Cardiac muscle cell (in vitro differentiated cells and primary cell): Measurements from ENCODE around the gene ARID5A. TPM values are rescaled to one million over a fixed set of nuclear protein-coding genes. Genes with fewer than 3 reads are reported as not detected.

Source experiments
- DNase-seq, 2 donors: peaks; one replicate each; pipeline versions ENCODE4 v3.0.0 to v3.0.0-alpha.2; 2010 to 2017; ENCODE audit warnings: low read depth in 1 of 2, low spot score in 1 of 2
- H3K27ac ChIP-seq: fragments of 200-600 bp; sonication (generic); 2 replicates; pipeline ENCODE4 v1.5.1; 2016
- H3K27me3 ChIP-seq: fragments of 200-600 bp; sonication (generic); 2 replicates; pipeline ENCODE4 v1.6.0; 2016; ENCODE audit warnings: control low read depth
- H3K36me3 ChIP-seq: fragments of 200-600 bp; sonication (generic); 2 replicates; pipeline ENCODE4 v1.5.1; 2016; ENCODE audit warnings: control low read depth
- H3K4me1 ChIP-seq: fragments of 200-600 bp; sonication (generic); 2 replicates; pipeline ENCODE4 v1.8.1; 2017; ENCODE audit warnings: low read depth, mild to moderate bottlenecking, mixed run types
- H3K4me3 ChIP-seq: fragments of 200-600 bp; sonication (generic); 2 replicates; pipeline ENCODE4 v1.5.1; 2016; ENCODE audit warnings: mild to moderate bottlenecking
- H3K9me3 ChIP-seq: fragments of 200-600 bp; sonication (generic); 2 replicates; pipeline ENCODE4 v1.5.1; 2017; ENCODE audit warnings: low read depth, mild to moderate bottlenecking, control low read depth
- polyA plus RNA-seq: library from polyadenylated mRNA; unstranded; fragments of >200 nt; fragmentation: Nextera tagmentation; extraction: Ambion mirVana; gene quantifications from 2 replicates; pipeline ENCODE4 v1.2.1, GENCODE V29; 2016
- total RNA-seq: library from RNA; depleted of rRNA; stranded (reverse); fragments of >200 nt; gene quantifications from 2 replicates; pipeline ENCODE4 v1.2.3, GENCODE V29; 2016
- TF ChIP-seq, protein P1 (sequence below): IDR thresholded peaks from 2 replicates; pipeline ENCODE4 v1.5.1; 2012; ENCODE audit warnings: low read depth, mild to moderate bottlenecking, low read length

ARID5A gene
- total and polyA plus RNA-seq, 2 experiments from 2014 or later: 7.6 to 7.8 TPM

DNA sequence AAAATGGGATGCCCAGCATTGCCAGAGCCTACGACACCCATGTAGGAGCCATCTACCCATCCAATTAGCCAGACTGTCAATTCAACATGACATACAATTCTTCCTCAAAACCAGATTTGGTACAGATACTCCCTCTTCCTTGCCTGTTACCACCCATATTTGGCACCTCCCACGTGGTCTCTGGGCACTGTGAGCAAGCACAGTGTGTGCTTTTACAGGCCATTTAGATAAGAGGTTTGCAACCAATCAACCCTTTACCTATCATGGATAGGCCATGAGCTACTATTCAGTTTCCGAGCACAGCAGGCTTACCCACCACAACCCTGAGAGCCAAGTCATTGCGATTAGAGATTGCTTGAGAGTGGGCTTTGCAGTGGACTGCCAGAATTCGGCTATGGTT is 40.9 kb downstream of the ARID5A start:
- TF ChIP-seq, protein P1, sequence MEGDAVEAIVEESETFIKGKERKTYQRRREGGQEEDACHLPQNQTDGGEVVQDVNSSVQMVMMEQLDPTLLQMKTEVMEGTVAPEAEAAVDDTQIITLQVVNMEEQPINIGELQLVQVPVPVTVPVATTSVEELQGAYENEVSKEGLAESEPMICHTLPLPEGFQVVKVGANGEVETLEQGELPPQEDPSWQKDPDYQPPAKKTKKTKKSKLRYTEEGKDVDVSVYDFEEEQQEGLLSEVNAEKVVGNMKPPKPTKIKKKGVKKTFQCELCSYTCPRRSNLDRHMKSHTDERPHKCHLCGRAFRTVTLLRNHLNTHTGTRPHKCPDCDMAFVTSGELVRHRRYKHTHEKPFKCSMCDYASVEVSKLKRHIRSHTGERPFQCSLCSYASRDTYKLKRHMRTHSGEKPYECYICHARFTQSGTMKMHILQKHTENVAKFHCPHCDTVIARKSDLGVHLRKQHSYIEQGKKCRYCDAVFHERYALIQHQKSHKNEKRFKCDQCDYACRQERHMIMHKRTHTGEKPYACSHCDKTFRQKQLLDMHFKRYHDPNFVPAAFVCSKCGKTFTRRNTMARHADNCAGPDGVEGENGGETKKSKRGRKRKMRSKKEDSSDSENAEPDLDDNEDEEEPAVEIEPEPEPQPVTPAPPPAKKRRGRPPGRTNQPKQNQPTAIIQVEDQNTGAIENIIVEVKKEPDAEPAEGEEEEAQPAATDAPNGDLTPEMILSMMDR: no peak
- Histone ChIP-seq H3K27ac (no peak overlapping the region), H3K36me3 (no peaks in the 10 kb centered on the region), H3K9me3 (no peaks in the 10 kb centered on the region), H3K27me3 (no peaks in the 10 kb centered on the region), H3K4me1 (no peaks in the 10 kb centered on the region), H3K4me3 (no peak overlapping the region)
- no peak for DNase-seq

DNA sequence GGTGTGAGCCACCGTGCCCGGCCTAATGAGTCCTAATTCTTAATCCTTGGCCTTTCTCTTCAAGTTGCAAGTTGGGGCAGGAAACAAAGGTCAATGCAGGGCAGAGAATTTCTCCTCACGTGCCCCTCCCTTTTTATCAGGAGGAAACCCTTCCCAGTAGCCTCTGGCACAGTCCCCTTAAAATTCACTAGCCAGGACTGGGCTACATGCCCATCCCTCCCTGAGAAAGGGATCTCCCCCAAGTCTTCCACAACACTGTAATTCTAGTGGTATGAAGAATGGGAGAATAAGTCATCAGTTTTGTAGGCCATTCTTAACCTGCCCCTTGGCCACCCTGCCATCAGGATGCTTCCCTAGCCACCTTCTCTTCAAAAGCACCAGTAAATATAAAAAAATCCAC is 42.2 kb downstream of the ARID5A start:
- H3K27me3 ChIP-seq: no peaks in the 10 kb centered on the region
- H3K27ac ChIP-seq: no peak overlapping the region
- TF ChIP-seq, protein P1: no peak
- no peak for DNase-seq
- H3K9me3 ChIP-seq: no peaks in the 10 kb centered on the region
- no peaks in the 10 kb centered on the region for H3K36me3 ChIP-seq
- no peaks in the 10 kb centered on the region for H3K4me1 ChIP-seq
- no peak overlapping the region for H3K4me3 ChIP-seq

DNA sequence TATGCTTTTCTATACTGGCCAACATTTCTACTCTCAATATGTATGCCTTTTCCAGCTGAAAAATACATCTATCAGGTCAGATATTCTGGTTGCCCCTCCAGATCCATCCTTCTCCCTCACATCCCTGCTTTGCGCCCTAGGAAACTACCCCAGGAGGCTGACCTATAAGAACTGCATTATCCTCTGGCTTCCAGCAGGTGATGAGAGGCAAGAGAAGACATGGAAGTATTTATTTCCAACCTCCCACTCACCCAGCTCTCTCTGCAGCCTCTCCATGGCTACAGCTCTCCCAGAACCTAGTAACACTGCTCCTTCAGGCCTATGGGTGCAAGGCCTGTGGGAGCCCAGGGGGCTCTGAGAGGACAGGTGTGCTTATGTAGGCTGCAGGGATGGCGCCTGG is 42.9 kb downstream of the ARID5A start:
- TF ChIP-seq, protein P1: no peak
- no peak overlapping the region for H3K27ac ChIP-seq
- H3K4me1 ChIP-seq: no peaks in the 10 kb centered on the region
- H3K4me3 ChIP-seq: no peak overlapping the region
- H3K36me3 ChIP-seq: peaks cover under 1% of the 10 kb centered on the region
- H3K27me3 ChIP-seq: no peaks in the 10 kb centered on the region
- DNase-seq: no peak
- H3K9me3 ChIP-seq: no peaks in the 10 kb centered on the region

DNA sequence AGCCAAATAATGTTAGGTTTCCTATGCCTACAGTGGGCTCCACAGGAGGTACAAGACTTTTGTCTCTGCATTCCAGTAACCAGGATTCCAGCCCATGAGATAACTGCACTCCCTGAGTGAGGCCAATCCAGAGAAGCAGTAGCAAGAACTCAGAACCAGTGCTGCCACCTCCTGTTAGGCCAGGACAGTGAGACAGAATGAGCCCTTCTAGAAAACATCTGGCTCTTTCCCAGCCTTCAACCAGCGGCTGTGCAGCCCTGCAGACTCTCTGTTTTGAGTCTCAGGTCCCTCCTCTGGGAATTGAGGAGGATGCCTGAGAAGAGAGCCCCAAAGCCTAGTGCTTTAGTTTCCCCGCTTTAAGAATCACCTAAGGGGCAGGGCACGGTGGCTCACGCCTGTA is 44.2 kb downstream of the ARID5A start:
- TF ChIP-seq, protein P1: peak; percentile 60
- Histone ChIP-seq H3K27me3 (no peaks in the 10 kb centered on the region), H3K27ac (no peak overlapping the region), H3K4me1 (no peaks in the 10 kb centered on the region), H3K4me3 (no peak overlapping the region), H3K36me3 (peaks cover 4% of the 10 kb centered on the region), H3K9me3 (no peaks in the 10 kb centered on the region)
- DNase-seq: peak; percentile 13 to 67

DNA sequence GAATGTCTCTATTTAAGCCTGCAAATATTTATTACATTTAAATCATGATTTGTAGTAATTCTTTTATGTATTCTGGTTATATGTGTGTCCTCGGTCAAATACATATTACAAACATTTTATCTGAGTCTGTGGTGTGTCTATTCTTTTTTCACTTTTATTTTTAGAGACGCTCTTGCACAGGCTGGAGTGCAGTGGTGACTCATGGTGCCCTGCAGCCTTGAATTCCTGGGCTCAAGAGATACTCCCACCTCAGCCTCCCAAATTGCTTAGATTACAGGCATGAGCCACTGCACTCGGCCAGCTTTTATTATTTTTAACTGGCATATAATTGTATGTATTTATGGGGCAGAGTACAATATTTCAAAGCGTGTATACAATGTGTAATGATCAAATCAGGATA is 47.5 kb downstream of the ARID5A start:
- TF ChIP-seq, protein P1: no peak
- Histone ChIP-seq H3K27ac (no peak overlapping the region), H3K36me3 (peaks cover 4% of the 10 kb centered on the region), H3K9me3 (no peaks in the 10 kb centered on the region), H3K4me1 (no peaks in the 10 kb centered on the region), H3K4me3 (no peak overlapping the region), H3K27me3 (no peaks in the 10 kb centered on the region)
- DNase-seq: peak in 1 of 2 donors; percentile 68

DNA sequence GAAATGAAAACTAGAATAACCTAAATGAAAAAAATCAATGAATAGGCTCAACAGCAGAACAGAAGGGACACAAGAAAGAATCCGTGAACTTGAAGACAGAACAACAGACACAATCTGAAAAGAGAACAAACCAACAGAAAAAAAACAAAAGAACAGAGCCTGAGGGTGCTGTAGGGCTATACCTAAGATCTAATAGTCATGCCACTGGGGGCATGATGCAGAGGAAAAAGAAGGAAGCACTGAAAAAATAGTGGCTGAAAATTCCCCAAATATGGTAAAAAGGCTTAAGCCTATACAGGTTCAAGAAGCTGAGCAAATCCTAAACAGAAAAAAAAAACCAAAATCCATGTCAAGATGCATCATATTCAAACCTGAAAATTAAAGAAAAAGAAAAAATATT is 51.3 kb downstream of the ARID5A start:
- no peak for DNase-seq
- TF ChIP-seq, protein P1: no peak
- Histone ChIP-seq H3K27me3 (no peaks in the 10 kb centered on the region), H3K27ac (no peak overlapping the region), H3K4me1 (no peaks in the 10 kb centered on the region), H3K4me3 (no peak overlapping the region), H3K9me3 (no peaks in the 10 kb centered on the region), H3K36me3 (peaks cover 8% of the 10 kb centered on the region)
